GM13977 (cell line): ENCODE results near the gene LPAR3.

Experiments
- DNase-seq: peaks from one replicate; pipeline ENCODE4 v3.0.0; 2012; ENCODE audit warnings: low spot score
- CTCF ChIP-seq: IDR thresholded peaks from 2 replicates; pipeline ENCODE4 v1.5.1; 2012; ENCODE audit warnings: mild to moderate bottlenecking, control low read depth; ENCODE audit not compliant: insufficient read depth; ENCODE audit errors: extremely low read depth, missing control alignments
- in situ Hi-C: fragments of 300-500 bp; cut with MboI; formaldehyde crosslinking; loops from one replicate; pipeline ENCODE4 v1.12.0; 2022; ENCODE audit warnings: low sequenced_read_pairs, low pct_unique_long_range_greater_than_20kb, mixed read lengths, inconsistent platforms; ENCODE audit not compliant: unreplicated experiment

LPAR3 gene

GRCh38 chr1:84774669-84775534, 118.1 kb downstream of the LPAR3 start:
- TF ChIP-seq CTCF = no peak
- in situ Hi-C loops = loop anchor here (10.0 to 25.0 kb wide), 2 partner anchors 160 to 863 kb away; no protein-coding TSS in a partner anchor
- no peak for DNase-seq

GRCh38 chr1:84773933-84774497, 119.0 kb downstream of the LPAR3 start:
- DNase-seq = no peak
- in situ Hi-C loops = loop anchor here (10.0 to 25.0 kb wide), 2 partner anchors 161 to 862 kb away; no protein-coding TSS in a partner anchor

GRCh38 chr1:84773195-84773594, 119.8 kb downstream of the LPAR3 start:
- in situ Hi-C loops = loop anchor here (10.0 to 25.0 kb wide), 2 partner anchors 162 to 861 kb away; no protein-coding TSS in a partner anchor
- no peak for TF ChIP-seq CTCF
- no peak for DNase-seq

More at GRCh38 chr1:84773933-84774497, 119.0 kb downstream of the LPAR3 start:
- TF ChIP-seq CTCF = no peak

GRCh38 chr1:84772428-84772943, 120.5 kb downstream of the LPAR3 start:
- DNase-seq = peak; percentile 73
- peak; percentile 89 for TF ChIP-seq CTCF
- in situ Hi-C loops = loop anchor here (10.0 to 25.0 kb wide), 2 partner anchors 162 to 860 kb away; no protein-coding TSS in a partner anchor

- in situ Hi-C loops = loop anchor here (10.0 to 25.0 kb wide), 2 partner anchors 163 to 860 kb away; no protein-coding TSS in a partner anchor
- no peak for DNase-seq
- TF ChIP-seq CTCF = no peak
Observed at GRCh38 chr1:84771895-84772294, 121.1 kb downstream of the LPAR3 start.

GRCh38 chr1:84770481-84770880, 122.5 kb downstream of the LPAR3 start:
- in situ Hi-C loops = loop anchor here (10.0 to 25.0 kb wide), 2 partner anchors 164 to 858 kb away; no protein-coding TSS in a partner anchor
- no peak for DNase-seq
- TF ChIP-seq CTCF = no peak
